GM12878 (cell line): ENCODE results near the gene VASH2. TPM values are rescaled to one million over a fixed set of nuclear protein-coding genes. Genes with fewer than 3 reads are reported as not detected.
A peak's percentile ranks its signal among the peaks of the same experiment; 100 is the strongest.

Experiments
- ATAC-seq: fragments of 200-7000 bp; cut with Tn5 transposase; 3 replicates; pipeline ENCODE4 v1.9.1; 2020; ENCODE audit warnings: mild to moderate bottlenecking, moderate library complexity
- BruUV-seq: library from RNA; stranded (reverse); fragments of 400-500 nt; replicated peaks from 2 replicates; lab custom pipeline; 2021; lab: Mats Ljungman, UMichigan
- CTCF ChIA-PET: fragments of 300-600 bp; sonication (Branson Sonifier 250); formaldehyde crosslinking; extraction: SDS; loops from one replicate; lab custom pipeline; 2021; ENCODE audit warnings: inconsistent platforms; lab: Yijun Ruan, JAX
- POLR2A ChIA-PET: fragments of 350-600 bp; formaldehyde crosslinking; extraction: SDS; loops from one replicate; lab custom pipeline; 2021; ENCODE audit warnings: inconsistent platforms; lab: Charles Lee
- RAD21 ChIA-PET: fragments of 300-600 bp; sonication (Branson Sonifier 250); formaldehyde crosslinking; loops from one replicate; lab custom pipeline; 2023; ENCODE audit warnings: antibody characterized with exemption; ENCODE audit not compliant: unreplicated experiment; lab: Charles Lee
- SMC1A ChIA-PET: fragments of 300-600 bp; sonication (Branson Sonifier 250); formaldehyde crosslinking; loops from one replicate; lab custom pipeline; 2023; ENCODE audit not compliant: unreplicated experiment, uncharacterized antibody; lab: Charles Lee
- DNase-seq: peaks from one replicate; pipeline ENCODE4 v3.0.0-alpha.2; 2011; ENCODE audit warnings: low read depth, low spot score
- FAIRE-seq: peaks from 3 replicates; lab custom pipeline; 2011; peaks lifted over from hg19 to GRCh38; lab: Jason Lieb, UNC
- H2AFZ ChIP-seq: 2 replicates; pipeline ENCODE4 v1.6.0; 2011; ENCODE audit warnings: low read depth, low read length, control low read depth; ENCODE audit not compliant: control insufficient read depth
- H3K27ac ChIP-seq: 2 replicates; pipeline ENCODE4 v1.5.1; 2011; ENCODE audit warnings: control low read depth; ENCODE audit not compliant: control insufficient read depth, insufficient read depth
- H3K27me3 ChIP-seq, 2 experiments: replicated peaks in 1 of 2; 2 replicates each; pipeline versions ENCODE4 v1.6.0 to v1.6.1; 2011; ENCODE audit warnings: low read length in 1 of 2; ENCODE audit not compliant: control insufficient read depth in 2 of 2, insufficient read depth in 2 of 2
- H3K36me3 ChIP-seq, 2 experiments: 2 replicates each; pipeline ENCODE4 v1.5.1; 2011; ENCODE audit warnings: low read length in 1 of 2; ENCODE audit not compliant: control insufficient read depth in 2 of 2, insufficient read depth in 2 of 2
- H3K4me1 ChIP-seq: 2 replicates; pipeline ENCODE4 v1.6.1; 2011; ENCODE audit warnings: mild to moderate bottlenecking, low read length, moderate library complexity, mixed read lengths; ENCODE audit not compliant: control insufficient read depth, insufficient read depth
- H3K4me2 ChIP-seq: 2 replicates; pipeline ENCODE4 v1.6.0; 2011; ENCODE audit warnings: control low read depth; ENCODE audit not compliant: control insufficient read depth, insufficient read depth
- H3K4me3 ChIP-seq: fragments of 200-600 bp; sonication (generic); 2 replicates; pipeline ENCODE4 v1.5.1; 2016
- H3K79me2 ChIP-seq: 2 replicates; pipeline ENCODE4 v1.6.0; 2011; ENCODE audit warnings: low read length; ENCODE audit not compliant: control insufficient read depth, insufficient read depth
- H3K9ac ChIP-seq: 2 replicates; pipeline ENCODE4 v1.8.0; 2011; ENCODE audit warnings: low read length, control low read depth, mixed read lengths; ENCODE audit not compliant: control insufficient read depth, insufficient read depth
- H3K9me3 ChIP-seq: replicated peaks from 3 replicates; pipeline ENCODE4 v1.5.1; 2011; ENCODE audit warnings: mild to moderate bottlenecking, low read length; ENCODE audit not compliant: control insufficient read depth, insufficient read depth
- H4K20me1 ChIP-seq: 2 replicates; pipeline ENCODE4 v1.6.0; 2011; ENCODE audit not compliant: control insufficient read depth, insufficient read depth
- BMI1 ChIP-seq: fragments of 450-650 bp; IDR thresholded peaks from 2 replicates; pipeline ENCODE4 v1.6.1; 2016; ENCODE audit warnings: mild to moderate bottlenecking, moderate library complexity, borderline replicate concordance
- BRCA1 ChIP-seq: IDR thresholded peaks from 2 replicates; pipeline ENCODE4 v1.6.1; 2011; ENCODE audit warnings: low read depth, low read length, improper control_type of control experiment
- GATAD2B ChIP-seq: fragments of 450-650 bp; conservative IDR thresholded peaks from 2 replicates; pipeline ENCODE4 v1.6.1; 2017; ENCODE audit warnings: low read depth, mild to moderate bottlenecking, moderate library complexity
- POLR2A ChIP-seq: IDR thresholded peaks from 2 replicates; pipeline ENCODE4 v1.6.1; 2011; ENCODE audit warnings: low read depth, mild to moderate bottlenecking, low read length
- SMAD5 ChIP-seq: IDR thresholded peaks from 2 replicates; pipeline ENCODE4 v1.6.1; 2016; ENCODE audit warnings: antibody characterized with exemption, low read depth
- WRNIP1 ChIP-seq: IDR thresholded peaks from 2 replicates; pipeline ENCODE4 v1.6.1; 2011; ENCODE audit warnings: low read depth, low read length, improper control_type of control experiment, borderline replicate concordance
- ZBTB4 ChIP-seq: fragments of 450-650 bp; formaldehyde crosslinking; IDR thresholded peaks from 2 replicates; pipeline ENCODE4 v1.4.0; 2022; ENCODE audit warnings: mild to moderate bottlenecking, moderate library complexity
- WGBS: methylation state at CpG from one replicate; pipeline ENCODE4 v1.1.6; 2016; ENCODE audit warnings: low lambda C conversion rate; ENCODE audit not compliant: insufficient replicate concordance, insufficient coverage; ENCODE audit errors: missing lambda C conversion rate; 5-methylcytosine and 5-hydroxymethylcytosine counted together
- in situ Hi-C: fragments of 300-500 bp; cut with MboI; formaldehyde crosslinking; loops from 9 replicates; pipeline ENCODE4 v1.14.3; 2018; ENCODE audit warnings: mixed read lengths
- intact Hi-C: fragments of 100-400 bp; cut with micrococcal nuclease; formaldehyde crosslinking; loops from one replicate; pipeline ENCODE4 v1.14.2; 2022; ENCODE audit not compliant: unreplicated experiment
- polyA plus RNA-seq, 11 experiments: library from polyadenylated mRNA; depleted of rRNA in 4 of 11; unstranded in 6 of 11; stranded (reverse) in 5 of 11; fragments of >200 nt; fragmentation: Nextera tagmentation in 4 of 11; fragmentation: Illumina TruSeq in 1 of 11; extraction: Ambion mirVana in 4 of 11; extraction: Trizol in 1 of 11; gene quantifications; 1 replicate in 1 of 11; 2 replicates in 10 of 11; pipeline versions ENCODE4 v1.2.1 to v1.2.3, GENCODE V29; 2011 to 2016; ENCODE audit warnings: inconsistent platforms in 2 of 11, missing spikeins in 2 of 11, low read depth in 1 of 11
- total RNA-seq, 4 experiments: library from RNA; depleted of rRNA in 3 of 4; stranded (reverse); fragments of >200 nt in 3 of 4; fragmentation: Illumina TruSeq in 1 of 4; extraction: Trizol in 1 of 4; gene quantifications; 2 replicates each; pipeline versions ENCODE4 v1.2.1 to v1.2.3, GENCODE V29; 2013 to 2021

The VASH2 gene
- total and polyA plus RNA-seq, 10 of the 15 experiments (the other 5 are each of a cell fraction or from before 2014, with no cell fraction given) = 5.4 to 29.7 (median 21.7) TPM

- Histone ChIP-seq H2AFZ (no peak overlapping the region; the same call in 1 of the 2 replicates), H3K4me1 (peaks cover 46% of the 10 kb centered on the region), H3K79me2 (peaks cover 69% of the 10 kb centered on the region), H3K36me3 (peaks cover 0 to 5% of the 10 kb centered on the region in 2 experiments; a peak in 1 of 4 replicates)
- SMC1A ChIA-PET = interaction anchor here (0.8 to 6.1 kb wide), 10 partner anchors 13 to 133 kb away, joined by 3 to 75 read pairs (median 9); no protein-coding TSS in a partner anchor
- FAIRE-seq (no peak), ATAC-seq (no peak)
- BruUV-seq = no TSS peak
- RAD21 ChIA-PET = interaction anchor here (1.0 to 3.6 kb wide), 8 partner anchors 14 to 133 kb away, joined by 3 to 17 read pairs (median 4); no protein-coding TSS in a partner anchor
- CTCF ChIA-PET = interaction anchor here (0.8 to 2.6 kb wide), 9 partner anchors 16 to 497 kb away, joined by 3 to 17 read pairs (median 4); no protein-coding TSS in a partner anchor
- TF ChIP-seq WRNIP1 = 0 out of 2 replicates have a peak, but pooled peaks have one; percentile 53
- TF ChIP-seq BMI1 = no peak
- TF ChIP-seq ZBTB4 (CRISPR knock-in tag) = 0 out of 2 replicates have a peak, but pooled peaks have one; percentile 48
- TF ChIP-seq GATAD2B = peak; percentile 14; the same call in 1 of the 2 replicates
- TF ChIP-seq SMAD5 = no peak
- no peak for TF ChIP-seq BRCA1
- TF ChIP-seq POLR2A = no peak
- TF ChIP-seq, all 136 proteins: peak for 3
- Histone ChIP-seq H3K27ac (peak overlapping the region; percentile 92), H3K9me3 (no peaks in the 10 kb centered on the region), H3K4me2 (peak overlapping the region; percentile 64), H3K27me3 (no peaks in the 10 kb centered on the region), H3K9ac (peak overlapping the region; percentile 77), H4K20me1 (no peaks in the 10 kb centered on the region), H3K4me3 (peak overlapping the region; percentile 95)
- WGBS = 88% methylated on average over 8 of the region's 8 CpGs
- DNase-seq = no peak
- intact Hi-C loops (loop anchor here (5.0 kb wide), 2 partner anchors 45 to 340 kb away; no protein-coding TSS in a partner anchor), in situ Hi-C loops (no loop called here)
- POLR2A ChIA-PET = interaction anchor here (0.6 to 7.4 kb wide), 14 partner anchors 12 to 161 kb away, joined by 3 to 55 read pairs (median 5); partner anchors contain the start of genes FLVCR1, NSL1 and TATDN3
Observed at GRCh38 chr1:212952641-212952976, 2.3 kb downstream of the VASH2 start.
